Endothelial cell of umbilical vein (primary cell): ENCODE measurements around the gene DPP10.

Experiments used
- EZH2 ChIP-seq: IDR thresholded peaks from 2 replicates; pipeline ENCODE4 v1.6.1; 2012; ENCODE audit warnings: borderline replicate concordance, low read depth, mild to moderate bottlenecking, moderate library complexity, low read length, inconsistent platforms; ENCODE audit not compliant: severe bottlenecking
- FOS ChIP-seq: IDR thresholded peaks from 2 replicates; pipeline ENCODE4 v1.6.1; 2011; ENCODE audit warnings: mild to moderate bottlenecking, low read length, moderate library complexity, borderline replicate concordance; ENCODE audit not compliant: insufficient read depth
- POLR2A ChIP-seq: IDR thresholded peaks from 2 replicates; pipeline ENCODE4 v1.6.1; 2012; ENCODE audit warnings: low read depth, mild to moderate bottlenecking, control low read depth, low read length

GRCh38 chr2:114684403-114684802 is 242.0 kb downstream of the DPP10 start:
- TF ChIP-seq POLR2A = no peak
- no peak for TF ChIP-seq FOS
- TF ChIP-seq EZH2 = no peak
